Stimulated activated CD8-positive, alpha-beta memory T cell treated with anti-CD3 and anti-CD28 coated beads, Interleukin-12 subunit alpha, Interleukin-12 subunit beta, amount 100 ng/mL, for 24 hours (primary cell): ENCODE results near the gene FHIP2A.
"Not testable (repeated sequence)": the region's sequence is repeated elsewhere in the genome, so short reads cannot be mapped to it uniquely, and the experiment has no call there.

Experiments used
- DNase-seq: peaks from one replicate; pipeline ENCODE4 v3.0.0-alpha.2; 2020; ENCODE audit errors: extremely low read depth

FHIP2A gene

DNA sequence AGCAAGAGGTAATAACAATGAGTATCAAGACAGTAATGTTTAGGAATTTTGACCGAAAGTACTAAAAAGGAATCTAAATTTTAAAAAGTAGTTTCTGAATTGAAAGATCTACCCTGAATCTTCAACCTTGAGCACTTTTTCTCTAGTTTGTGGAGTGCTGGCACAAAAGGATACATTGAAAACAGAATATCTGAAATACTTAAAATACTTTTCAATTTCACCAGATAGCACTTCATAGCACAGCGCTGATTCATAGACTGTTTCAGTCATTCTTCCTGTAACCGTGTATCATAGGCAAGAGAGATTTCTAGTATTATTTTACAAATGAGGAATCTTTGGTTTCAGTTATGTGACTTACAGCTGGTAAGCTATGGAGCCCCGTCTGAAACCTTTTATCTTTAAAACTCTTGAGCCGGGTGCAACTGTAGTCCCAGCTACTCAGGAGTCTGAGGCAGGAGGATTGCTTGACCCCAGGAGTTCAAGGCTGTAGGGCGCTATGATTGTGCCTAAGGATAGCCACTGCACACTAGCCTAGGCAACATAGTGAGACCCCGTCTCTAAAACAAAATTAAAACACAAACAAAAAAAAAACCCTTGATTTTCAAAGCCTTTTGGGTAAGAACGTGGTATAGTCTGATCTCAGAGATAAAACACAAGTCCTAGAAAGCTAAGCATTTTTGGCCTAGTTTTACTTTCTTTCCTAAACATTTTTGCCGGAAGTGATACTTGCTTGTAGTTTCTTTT, 35.1 kb downstream of the FHIP2A start:
- DNase-seq, result no peak

DNA sequence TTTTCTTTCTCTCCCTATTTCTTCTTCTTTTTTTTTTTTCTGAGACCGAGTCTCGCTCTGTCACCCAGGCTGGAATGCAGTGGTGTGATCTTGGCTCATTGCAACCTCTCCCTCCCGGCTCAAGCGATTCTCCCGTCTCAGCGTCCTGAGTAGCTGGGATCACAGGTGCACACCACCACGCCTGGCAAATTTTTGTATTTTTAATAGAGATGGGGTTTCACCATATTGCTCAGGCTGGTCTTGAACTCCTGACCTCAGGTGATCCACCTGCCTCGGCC, 35.6 kb downstream of the FHIP2A start:
- DNase-seq, result not testable (repeated sequence)

DNA sequence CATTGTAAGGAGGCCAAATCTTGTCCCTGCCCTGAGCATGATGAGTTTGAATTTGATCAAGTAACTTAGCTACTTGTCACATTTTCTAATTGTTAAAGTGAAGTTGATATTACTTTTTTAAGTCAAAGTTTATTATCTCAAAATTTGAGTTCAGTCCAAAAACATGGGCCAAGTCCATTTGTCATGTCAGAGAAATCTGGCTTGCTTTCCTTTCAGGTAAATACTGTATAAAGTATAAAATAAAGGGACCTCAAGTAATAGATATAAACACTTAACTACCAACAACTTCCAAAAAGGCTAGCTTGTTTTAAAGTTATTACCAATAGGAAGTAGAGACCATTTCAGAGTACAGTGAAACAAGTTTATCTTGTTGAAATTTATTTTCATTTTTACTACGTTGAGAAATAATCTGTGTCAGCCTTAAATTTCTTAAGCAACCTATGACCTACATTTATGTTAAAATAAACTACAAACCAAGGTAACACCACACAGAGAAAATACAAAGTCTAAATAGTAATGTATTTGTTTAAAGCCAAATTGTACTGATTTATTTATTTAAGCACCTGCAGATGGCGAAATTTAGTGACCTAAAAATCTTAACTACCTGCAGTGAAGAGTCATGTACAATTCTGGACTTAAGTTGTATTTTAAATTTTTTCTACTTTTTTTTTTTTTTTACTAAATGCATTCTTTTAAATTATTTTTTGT, 36.5 kb downstream of the FHIP2A start:
- no peak for DNase-seq

DNA sequence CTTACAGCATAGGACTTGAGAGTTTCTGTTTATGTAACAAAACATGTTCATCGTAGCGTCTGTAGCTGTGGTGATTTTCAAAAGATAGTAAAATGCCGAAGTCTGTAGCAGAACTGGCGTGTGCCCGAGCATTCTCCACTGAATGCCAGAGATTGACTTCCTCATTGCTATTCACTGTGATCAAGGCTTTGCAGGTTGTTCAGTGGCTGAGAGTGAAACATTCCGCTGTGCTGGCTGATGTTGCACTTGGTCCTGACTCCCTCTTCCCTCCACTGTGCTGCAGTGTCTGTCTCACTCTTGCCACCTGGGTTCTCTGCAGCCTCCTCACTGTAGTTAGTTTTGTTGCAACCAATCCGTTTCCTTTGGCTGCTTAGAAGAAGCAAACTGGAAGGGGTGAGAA, 37.6 kb downstream of the FHIP2A start:
- no peak for DNase-seq

DNA sequence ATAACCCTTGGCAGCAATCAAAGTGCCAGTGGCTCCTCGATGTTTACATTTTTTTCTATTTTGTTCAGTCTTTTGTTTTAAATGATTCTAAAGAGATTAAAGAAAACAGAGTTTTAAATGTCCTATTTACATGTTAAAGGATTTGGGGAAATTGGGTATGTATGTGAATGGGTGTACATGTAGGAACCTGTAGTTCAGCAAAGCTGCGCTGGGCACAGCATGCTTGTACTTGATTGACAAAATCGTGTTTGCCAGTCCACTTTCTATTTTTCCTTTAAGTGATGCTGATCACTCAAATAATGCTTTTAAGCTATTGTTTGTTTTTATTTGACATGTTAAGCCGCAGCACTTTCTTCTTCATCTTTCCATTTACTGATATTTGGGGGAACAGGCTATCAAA, 40.9 kb downstream of the FHIP2A start:
- no peak for DNase-seq

DNA sequence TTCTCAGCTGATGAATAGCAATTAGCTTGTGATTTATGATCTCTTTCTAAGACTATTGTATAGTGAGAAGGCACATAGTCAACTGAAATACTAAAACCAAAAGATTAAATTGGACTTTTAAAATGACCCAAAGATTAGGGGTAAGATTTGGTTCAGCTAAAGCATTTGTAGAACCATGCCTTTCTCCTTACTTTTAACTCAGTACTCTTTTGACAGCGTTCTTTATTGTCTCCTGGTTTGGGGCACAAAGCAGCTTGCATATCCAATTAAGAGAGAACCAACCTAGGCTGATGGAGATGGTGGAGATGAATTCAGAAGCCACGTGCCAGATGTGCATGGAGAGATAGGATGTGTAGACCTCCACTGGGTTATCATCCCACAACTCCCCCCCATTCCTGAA, 45.8 kb downstream of the FHIP2A start:
- DNase-seq, result no peak

DNA sequence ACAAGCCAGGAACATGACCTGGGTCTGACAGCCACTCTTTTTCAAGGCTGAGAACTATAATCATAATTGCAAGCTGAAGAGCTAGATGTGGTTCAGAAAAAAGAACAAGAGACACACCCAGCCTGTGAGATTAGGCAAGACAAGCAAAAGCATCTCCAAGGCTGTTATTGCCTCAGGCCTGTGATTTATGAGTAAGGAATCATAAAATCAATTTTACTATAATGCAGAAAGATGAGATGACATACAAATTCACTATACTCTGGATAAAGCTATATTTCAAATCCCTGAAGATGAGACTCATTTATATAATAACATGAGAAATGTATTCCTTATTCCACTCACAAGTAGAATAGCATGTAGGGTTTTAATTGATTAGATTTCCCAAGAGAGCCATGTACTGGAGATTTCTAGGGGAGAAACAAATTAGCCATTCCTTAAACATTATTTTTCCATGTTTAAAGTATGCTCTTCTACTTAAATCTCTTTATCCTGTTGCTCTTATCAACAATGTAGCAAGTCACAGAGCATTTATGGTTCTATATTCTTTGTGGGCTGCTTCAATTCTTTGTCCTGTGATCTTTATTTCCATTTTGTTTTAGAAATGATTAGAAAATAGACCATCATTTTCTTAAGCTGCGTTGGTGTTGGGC, 47.4 kb downstream of the FHIP2A start:
- no peak for DNase-seq

DNA sequence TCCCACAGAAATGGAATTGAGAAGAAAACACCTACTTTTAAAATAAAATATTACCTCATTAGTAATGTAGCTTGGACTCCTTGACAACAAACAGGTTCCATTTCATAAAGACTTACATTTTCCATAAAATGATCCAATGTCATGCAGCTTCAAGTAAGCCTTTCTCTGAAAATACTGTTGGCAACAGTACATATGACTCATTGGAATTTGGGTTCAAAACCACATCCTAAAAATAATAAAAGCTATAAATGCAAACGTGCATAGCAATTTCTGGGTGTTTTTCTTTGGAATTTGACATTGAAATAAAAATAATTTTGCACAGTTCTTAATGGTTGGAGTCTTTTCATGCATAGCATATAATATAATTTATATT, 47.9 kb downstream of the FHIP2A start:
- no peak for DNase-seq

DNA sequence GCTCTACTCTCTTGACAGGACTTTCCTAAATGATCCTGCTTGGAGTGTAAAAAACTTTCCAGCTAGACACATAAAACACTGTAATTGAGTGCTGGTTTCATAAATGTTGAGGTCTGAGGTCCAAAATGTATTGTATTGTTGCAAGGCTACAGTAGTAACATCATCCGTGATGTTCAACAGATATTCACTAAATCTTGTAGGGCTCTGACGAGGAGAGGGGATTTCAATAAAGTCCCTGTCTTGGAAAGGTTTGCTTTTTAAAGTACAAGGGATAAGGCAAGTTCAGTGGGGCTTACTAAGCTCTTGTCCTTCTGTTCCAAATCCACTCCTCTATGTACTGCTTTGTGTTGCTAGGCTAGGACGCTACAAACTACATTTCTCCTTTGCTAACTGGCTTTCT, 48.9 kb downstream of the FHIP2A start:
- DNase-seq, result no peak

DNA sequence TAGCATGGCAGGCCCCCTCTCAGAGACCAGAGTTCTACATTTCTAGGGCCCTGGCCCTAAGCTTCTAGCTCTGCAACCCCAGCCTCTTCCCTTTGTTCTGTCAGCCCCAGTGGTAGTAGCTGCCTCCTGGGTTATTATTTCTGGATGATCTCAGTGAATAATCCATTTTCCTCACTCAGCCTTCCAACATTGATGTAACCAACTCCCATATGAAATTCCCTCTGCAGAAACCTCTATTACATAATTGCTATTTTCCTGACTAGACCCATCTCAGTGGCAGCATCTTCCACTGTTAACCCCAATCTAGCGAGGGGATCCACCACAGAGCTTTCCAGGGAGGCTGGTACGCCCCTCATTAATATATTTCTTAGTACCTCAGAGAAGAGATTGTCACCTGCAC, 49.8 kb downstream of the FHIP2A start:
- DNase-seq, result no peak
